Cortex of kidney (tissue), 1 donor: ENCODE data around the gene TMEM164.

ENCODE experiments used
- DNase-seq: peaks from one replicate; lab custom pipeline; 2025; lab: John Stamatoyannopoulos, UW

TMEM164 gene

GRCh38 chrX:110037178-110037577, 34.3 kb downstream of the TMEM164 start:
- DNase-seq = no peak

- DNase-seq = no peak
Observed at GRCh38 chrX:110038900-110039299, 36.0 kb downstream of the TMEM164 start.

- DNase-seq = no peak
Observed at GRCh38 chrX:110041980-110042379, 39.1 kb downstream of the TMEM164 start.

GRCh38 chrX:110042496-110042895, 39.6 kb downstream of the TMEM164 start:
- DNase-seq = no peak

- DNase-seq = no peak
Observed at GRCh38 chrX:110043506-110043905, 40.6 kb downstream of the TMEM164 start.

DNA sequence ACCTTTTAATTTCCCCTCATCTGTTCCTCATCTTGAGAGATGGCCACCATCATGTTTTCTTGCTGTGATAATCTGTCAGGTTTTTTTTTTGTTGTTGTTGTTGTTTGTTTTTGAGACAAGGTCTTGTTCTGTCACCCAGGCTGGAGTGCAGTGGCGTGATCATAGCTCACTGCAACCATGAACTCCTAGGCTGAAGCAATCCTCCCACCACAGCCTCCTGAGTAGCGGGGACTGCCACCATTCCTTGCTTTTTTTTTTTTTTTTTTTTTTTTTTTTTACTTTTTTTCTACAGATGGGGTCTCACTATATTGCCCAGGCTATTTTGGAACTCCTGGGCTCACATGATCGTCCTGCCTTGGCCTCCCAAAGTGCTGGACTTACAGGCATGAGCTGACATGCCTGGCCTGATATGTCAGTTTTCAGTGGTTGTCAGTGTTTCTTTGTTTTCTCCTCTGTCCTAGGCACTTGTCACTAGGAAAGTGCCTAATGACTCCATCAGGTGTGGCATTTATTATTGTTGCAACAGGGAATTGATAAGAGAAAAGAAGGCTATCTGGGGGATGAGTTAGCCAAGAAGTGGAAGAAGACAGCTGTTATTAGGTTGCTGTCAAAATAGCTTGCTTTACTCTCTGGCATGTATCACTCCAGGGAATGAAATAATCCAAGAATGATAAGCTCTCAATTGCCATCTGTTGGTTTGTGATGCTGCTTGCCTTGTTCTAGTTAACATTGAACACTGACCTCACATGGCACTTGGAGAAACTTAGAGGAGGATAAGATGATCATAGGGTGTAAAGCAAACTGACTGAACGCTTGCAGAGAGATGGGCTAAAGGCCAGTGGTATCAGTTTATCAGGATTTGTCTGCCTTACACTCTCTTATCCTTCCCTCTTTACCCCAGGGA, 41.7 kb downstream of the TMEM164 start:
- DNase-seq = no peak

DNA sequence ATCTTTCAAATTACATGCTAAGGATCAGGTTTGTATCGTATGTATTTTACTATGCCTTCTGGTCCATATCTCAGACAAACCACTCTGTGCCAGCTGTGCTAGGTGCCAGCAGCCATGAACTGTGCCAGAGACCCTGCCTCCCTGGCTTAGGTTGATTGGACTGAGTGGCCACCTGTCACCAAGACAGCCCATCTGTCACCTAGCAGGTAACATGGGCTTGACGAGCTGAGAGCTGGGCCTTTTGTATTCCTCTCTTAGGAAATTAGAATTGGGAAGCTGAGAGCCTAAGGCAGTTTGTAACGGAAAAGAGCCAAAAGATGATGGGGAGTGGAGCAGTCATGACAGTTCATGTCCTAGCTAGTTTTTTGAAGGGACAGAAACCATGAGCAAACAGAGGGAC, 42.5 kb downstream of the TMEM164 start:
- DNase-seq = no peak

- DNase-seq = no peak
Observed at GRCh38 chrX:110046001-110046400, 43.1 kb downstream of the TMEM164 start.

DNA sequence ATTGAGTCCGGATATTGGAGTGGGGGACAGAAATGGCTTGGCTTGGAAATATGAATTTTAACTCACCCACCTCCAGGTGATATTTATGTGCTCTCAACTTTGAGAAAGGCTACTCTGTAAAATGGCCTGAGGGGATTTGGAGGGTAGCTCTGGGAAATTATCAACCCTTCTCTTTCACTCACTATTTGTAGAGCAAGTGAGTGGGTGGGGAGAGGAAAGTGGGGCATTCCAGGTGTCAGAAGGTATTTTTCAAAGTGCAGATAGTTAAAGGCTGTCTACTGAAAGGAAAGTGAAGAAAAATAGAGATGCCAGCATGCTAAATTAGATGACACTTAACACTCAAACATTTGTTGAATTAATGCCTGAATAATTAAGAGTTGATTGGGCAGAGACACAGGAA, 44.1 kb downstream of the TMEM164 start:
- no peak for DNase-seq

DNA sequence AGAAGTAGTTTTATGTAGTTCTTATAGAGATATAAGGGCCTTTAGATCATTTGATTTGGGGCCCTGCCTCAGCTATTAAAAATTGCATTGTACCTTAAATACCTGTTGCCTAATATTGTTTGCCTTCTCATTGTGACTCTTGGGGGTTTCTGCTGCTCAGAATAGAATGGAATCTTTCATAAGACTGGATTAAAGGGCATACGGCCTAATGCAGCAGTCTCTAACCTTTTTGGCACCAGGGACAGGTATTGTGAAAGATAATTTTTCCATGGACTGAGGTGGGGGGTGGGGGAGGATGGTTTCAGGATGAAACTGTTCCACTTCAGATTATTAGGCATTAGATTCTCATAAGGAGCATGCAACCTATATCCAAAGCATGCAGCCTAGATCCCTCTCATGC, 46.2 kb downstream of the TMEM164 start:
- DNase-seq = no peak

DNA sequence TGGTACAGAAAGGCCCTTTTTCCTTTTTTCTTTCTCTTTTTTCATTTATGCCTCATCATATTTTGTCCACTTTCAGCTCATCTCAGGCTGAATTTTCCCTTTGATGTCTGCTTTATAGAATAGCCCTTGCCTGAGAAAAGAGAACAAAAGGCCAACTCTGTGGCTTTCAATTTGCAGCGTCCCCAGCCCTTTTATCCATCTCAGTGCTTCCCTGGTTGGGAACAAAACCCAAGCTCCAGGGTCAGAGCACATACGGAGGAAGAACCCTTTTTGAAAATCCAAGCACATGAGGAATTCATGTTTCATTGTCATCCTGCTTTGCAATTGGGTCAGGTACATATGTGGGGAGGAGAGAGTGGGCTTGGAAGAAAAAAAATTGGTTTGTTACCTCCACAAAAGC, 47.5 kb downstream of the TMEM164 start:
- no peak for DNase-seq

DNA sequence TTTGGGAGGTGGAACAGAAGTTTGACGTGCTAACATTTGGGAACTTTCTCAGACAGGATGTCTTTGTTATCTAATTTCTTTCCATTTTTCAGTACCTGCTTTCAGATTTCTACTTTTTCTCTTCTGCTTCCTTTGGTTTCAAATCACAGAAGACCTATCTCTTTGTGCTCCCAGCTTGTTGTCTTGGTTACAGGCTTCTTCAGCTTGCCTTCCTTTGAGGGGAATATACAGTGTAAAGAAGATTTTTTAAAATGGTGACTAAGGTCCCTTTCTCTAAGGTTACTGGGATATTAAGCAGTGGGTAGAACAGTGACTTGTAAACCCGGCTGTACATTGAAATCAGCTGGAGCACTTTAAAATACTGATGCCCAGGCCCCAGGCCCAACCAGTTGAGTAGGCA, 48.0 kb downstream of the TMEM164 start:
- DNase-seq = no peak

GRCh38 chrX:110051559-110051958, 48.6 kb downstream of the TMEM164 start:
- DNase-seq = no peak

GRCh38 chrX:110052303-110052702, 49.4 kb downstream of the TMEM164 start:
- no peak for DNase-seq

DNA sequence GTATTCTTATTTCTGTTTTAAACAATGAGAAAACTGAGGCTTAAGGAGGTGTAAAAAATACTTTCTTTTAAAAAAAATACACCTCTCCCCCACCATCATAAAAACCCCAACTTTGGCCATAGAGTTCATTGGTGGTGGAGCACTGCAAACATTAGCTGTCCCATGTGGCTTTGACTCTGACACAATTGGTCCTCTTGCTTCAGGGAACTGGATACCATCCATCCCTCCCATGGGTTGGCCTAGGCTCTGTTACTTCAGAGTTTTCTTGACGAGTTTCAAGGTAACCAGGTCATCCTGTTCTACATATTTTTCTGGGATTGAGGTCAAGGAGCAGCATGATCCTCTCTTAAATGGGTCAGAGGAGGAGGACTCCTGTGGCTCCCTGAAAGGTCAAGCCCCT, 50.5 kb downstream of the TMEM164 start:
- DNase-seq = no peak

DNA sequence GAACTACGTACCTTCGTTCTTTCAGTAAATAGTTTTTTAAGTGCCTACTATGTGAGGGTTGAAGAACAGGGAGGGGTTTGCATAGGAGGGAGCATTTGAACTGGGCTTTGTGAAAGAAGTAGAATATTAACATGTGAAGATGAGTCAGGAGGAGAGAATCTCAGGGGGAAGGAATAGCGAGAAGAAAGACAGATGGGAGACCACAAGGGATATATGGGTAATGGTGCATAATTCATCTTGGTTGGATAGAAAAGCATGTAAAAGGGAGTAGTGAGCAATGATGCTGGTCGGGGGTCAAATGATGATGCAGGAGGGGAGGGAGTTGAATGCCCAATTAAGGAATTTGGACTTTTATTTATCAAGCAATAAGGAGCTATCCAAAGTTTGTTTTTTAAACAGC, 52.7 kb downstream of the TMEM164 start:
- DNase-seq = no peak

DNA sequence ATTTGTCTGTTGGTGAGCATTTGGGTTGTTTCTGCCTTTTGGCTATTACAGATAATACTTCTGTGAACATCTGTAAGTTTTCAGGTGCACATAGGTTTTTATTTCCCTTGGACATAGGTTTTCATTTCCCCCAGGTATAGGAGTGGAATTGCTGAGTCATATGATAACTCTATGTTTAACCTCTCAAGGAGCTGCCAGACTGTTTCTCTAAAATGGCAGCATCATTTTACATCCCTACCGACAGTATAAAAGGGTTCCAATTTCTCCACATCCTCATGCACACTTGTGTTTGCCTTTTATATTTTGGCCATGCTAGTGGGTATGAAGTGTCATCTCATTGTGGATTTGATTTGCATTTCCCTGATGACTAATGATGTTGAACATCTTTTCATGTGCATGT, 53.5 kb downstream of the TMEM164 start:
- no peak for DNase-seq

GRCh38 chrX:110059410-110059809, 56.5 kb downstream of the TMEM164 start:
- no peak for DNase-seq

GRCh38 chrX:110060317-110060716, 57.4 kb downstream of the TMEM164 start:
- DNase-seq = no peak

GRCh38 chrX:110060846-110061537, 58.1 kb downstream of the TMEM164 start:
- DNase-seq = no peak

- no peak for DNase-seq
Observed at GRCh38 chrX:110062919-110063318, 60.0 kb downstream of the TMEM164 start.

DNA sequence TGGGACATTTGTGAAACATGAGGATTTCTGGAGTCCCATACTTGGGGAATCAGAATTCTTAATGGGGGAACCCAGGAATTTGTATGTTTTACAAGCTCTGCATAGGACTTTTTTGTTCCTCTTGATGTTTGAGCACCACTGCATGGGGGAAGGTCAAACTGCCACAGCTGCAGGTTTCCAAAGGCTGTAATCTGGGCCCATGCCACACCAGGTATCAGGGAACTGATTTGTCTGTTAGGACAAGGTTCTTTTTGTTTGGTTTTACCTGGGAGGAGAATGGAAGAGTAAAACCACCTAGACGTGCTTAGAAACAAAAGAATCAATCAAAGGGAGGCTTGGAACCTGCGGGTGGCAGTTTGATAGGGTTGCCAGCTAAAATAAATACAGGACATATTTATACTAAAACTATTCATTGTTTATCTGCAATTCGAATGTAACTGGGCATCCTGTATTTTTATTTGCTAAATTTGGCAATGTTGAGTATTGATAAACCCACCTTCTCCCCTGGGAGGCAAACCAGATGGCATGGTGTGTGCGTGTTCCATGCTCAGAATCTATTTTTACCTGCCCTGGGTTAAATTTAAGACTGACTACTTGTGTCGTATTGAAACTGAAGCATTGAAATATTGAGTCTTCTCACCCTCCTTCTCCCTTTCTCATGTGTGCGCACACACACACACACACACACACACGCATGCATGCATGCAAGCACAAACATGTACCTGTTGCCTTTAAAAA, 63.7 kb downstream of the TMEM164 start:
- no peak for DNase-seq

DNA sequence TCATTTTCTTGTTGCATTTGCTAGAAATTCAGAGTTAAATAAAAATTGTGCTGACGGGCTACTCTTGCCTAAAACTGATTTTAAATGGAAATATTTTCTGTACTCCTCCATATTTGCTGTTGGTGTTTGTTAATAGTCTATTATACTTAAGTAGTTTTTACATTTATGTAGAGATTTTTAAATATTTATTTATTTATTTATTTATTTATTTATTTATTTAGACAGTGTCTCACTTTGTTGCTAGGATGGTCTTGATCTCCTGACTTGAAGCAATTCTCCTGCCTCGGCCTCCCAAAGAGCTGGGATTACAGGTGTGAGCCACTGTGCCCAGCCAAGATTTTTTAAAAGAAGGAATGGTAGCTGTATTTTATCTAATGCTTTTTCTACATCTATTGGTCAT, 68.1 kb downstream of the TMEM164 start:
- no peak for DNase-seq
